Measurements from ENCODE around the gene ADAT1. TPM values are rescaled to one million over a fixed set of nuclear protein-coding genes. Genes with fewer than 3 reads are reported as not detected.

The ADAT1 gene
- total and polyA plus RNA-seq, 2 of the 13 experiments (the other 11 are each of a cell fraction or from before 2014, with no cell fraction given), result 18.4 to 40.8 TPM

DNA sequence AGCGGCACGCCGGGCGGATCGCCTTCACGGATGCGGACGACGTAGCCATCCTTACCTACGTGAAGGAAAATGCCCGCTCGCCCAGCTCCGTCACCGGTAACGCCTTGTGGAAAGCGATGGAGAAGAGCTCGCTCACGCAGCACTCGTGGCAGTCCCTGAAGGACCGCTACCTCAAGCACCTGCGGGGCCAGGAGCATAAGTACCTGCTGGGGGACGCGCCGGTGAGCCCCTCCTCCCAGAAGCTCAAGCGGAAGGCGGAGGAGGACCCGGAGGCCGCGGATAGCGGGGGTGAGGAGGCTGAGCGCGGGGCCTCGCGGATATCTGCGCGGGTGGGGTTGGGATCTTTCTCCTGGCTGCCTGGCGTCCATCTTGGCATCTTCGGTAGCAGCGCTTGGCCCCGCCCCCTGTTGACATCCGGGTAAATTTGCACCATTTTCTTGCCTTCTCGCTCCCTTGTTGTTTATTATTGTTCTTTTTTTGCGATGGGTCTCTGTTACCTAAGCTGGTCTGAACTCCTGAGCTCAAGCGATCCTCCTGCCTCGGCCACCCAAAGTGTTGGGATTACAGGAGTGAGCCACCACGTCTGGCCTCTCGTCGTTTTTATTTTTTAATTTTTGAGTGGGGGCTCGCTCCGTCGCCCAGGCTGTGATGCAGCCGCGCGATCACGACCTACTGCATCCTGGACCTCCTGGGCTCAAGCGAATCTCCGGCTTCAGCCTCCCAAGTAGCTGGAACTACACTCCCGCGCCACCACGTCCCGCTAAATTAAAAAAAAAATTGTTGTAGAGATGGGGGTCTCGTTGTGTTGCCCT lies 25.4 kb upstream of the ADAT1 start (continued):
- TF ChIP-seq ZNF354B (CRISPR knock-in tag; IDR thresholded peaks at IDR 0.05), result no peak
- TF ChIP-seq KMT2B (CRISPR knock-in tag; IDR thresholded peaks at IDR 0.05), result peak; percentile 79
- no peak for TF ChIP-seq RBM22 (optimal IDR thresholded peaks at IDR 0.05; ENCODE audit: low read length)
- no peak for TF ChIP-seq KDM4B (CRISPR knock-in tag; IDR thresholded peaks at IDR 0.05)
- TF ChIP-seq KLF6 (CRISPR knock-in tag; IDR thresholded peaks at IDR 0.05), result peak; percentile 22; the same call in 1 of the 2 replicates
- TF ChIP-seq IKZF4 (CRISPR knock-in tag; IDR thresholded peaks at IDR 0.05; ENCODE audit: borderline replicate concordance, low read depth, not compliant biosample characterization), result no peak
- no peak for TF ChIP-seq TCF7 (IDR thresholded peaks at IDR 0.05; ENCODE audit: low read depth)
- TF ChIP-seq CEBPG (CRISPR knock-in tag; IDR thresholded peaks at IDR 0.05), result 0 out of 2 replicates have a peak, but pooled peaks have one; percentile 12
- peak; percentile 61; the same call in 1 of the 2 replicates for TF ChIP-seq MTF2 (CRISPR knock-in tag; IDR thresholded peaks at IDR 0.05; ENCODE audit: borderline replicate concordance)
- peak; percentile 15 for TF ChIP-seq ASH2L (IDR thresholded peaks at IDR 0.05; ENCODE audit: insufficient read length, low read depth, low read length)
- 0 out of 2 replicates have a peak, but pooled peaks have one; percentile 7 for TF ChIP-seq ZNF546 (CRISPR knock-in tag; conservative IDR thresholded peaks at IDR 0.05)
- no peak for TF ChIP-seq SMARCE1 (IDR thresholded peaks at IDR 0.05; ENCODE audit: borderline replicate concordance)
- TF ChIP-seq GATAD2A (CRISPR knock-in tag; IDR thresholded peaks at IDR 0.05), result peak; percentile 54
- no peak for TF ChIP-seq RFX1 (IDR thresholded peaks at IDR 0.05)
- no peak for TF ChIP-seq ZNF230 (CRISPR knock-in tag; IDR thresholded peaks at IDR 0.05)
- no peak for TF ChIP-seq LCORL (IDR thresholded peaks at IDR 0.05)
- TF ChIP-seq LCORL (CRISPR knock-in tag; IDR thresholded peaks at IDR 0.05), result no peak; the same call in 1 of the 2 replicates
- no peak for TF ChIP-seq ZNF337 (CRISPR knock-in tag; IDR thresholded peaks at IDR 0.05; ENCODE audit: borderline replicate concordance, low read depth)
- no peak for TF ChIP-seq ZNF138 (CRISPR knock-in tag; IDR thresholded peaks at IDR 0.05; ENCODE audit: low read depth)
- TF ChIP-seq TOE1 (CRISPR knock-in tag; IDR thresholded peaks at IDR 0.05), result no peak
- TF ChIP-seq KDM5B (CRISPR knock-in tag; IDR thresholded peaks at IDR 0.05; ENCODE audit: borderline replicate concordance), result no peak; the same call in none of the 2 replicates
- no peak; the same call in 1 of the 2 replicates for TF ChIP-seq STAT5B (CRISPR knock-in tag; IDR thresholded peaks at IDR 0.05)
- TF ChIP-seq NR2C2 (CRISPR knock-in tag; IDR thresholded peaks at IDR 0.05; ENCODE audit: borderline replicate concordance), result no peak
- TF ChIP-seq, protein P1, sequence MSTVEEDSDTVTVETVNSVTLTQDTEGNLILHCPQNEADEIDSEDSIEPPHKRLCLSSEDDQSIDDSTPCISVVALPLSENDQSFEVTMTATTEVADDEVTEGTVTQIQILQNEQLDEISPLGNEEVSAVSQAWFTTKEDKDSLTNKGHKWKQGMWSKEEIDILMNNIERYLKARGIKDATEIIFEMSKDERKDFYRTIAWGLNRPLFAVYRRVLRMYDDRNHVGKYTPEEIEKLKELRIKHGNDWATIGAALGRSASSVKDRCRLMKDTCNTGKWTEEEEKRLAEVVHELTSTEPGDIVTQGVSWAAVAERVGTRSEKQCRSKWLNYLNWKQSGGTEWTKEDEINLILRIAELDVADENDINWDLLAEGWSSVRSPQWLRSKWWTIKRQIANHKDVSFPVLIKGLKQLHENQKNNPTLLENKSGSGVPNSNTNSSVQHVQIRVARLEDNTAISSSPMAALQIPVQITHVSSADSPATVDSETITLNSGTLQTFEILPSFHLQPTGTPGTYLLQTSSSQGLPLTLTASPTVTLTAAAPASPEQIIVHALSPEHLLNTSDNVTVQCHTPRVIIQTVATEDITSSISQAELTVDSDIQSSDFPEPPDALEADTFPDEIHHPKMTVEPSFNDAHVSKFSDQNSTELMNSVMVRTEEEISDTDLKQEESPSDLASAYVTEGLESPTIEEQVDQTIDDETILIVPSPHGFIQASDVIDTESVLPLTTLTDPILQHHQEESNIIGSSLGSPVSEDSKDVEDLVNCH (CRISPR knock-in tag; IDR thresholded peaks at IDR 0.05), result peak; percentile 96; the same call in 1 of the 2 replicates
- TF ChIP-seq RAD21 (CRISPR knock-in tag; IDR thresholded peaks at IDR 0.05), result no peak
- TF ChIP-seq, protein P2, sequence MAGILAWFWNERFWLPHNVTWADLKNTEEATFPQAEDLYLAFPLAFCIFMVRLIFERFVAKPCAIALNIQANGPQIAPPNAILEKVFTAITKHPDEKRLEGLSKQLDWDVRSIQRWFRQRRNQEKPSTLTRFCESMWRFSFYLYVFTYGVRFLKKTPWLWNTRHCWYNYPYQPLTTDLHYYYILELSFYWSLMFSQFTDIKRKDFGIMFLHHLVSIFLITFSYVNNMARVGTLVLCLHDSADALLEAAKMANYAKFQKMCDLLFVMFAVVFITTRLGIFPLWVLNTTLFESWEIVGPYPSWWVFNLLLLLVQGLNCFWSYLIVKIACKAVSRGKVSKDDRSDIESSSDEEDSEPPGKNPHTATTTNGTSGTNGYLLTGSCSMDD (CRISPR knock-in tag; IDR thresholded peaks at IDR 0.05), result no peak; the same call in 1 of the 2 replicates
- TF ChIP-seq, protein P3, sequence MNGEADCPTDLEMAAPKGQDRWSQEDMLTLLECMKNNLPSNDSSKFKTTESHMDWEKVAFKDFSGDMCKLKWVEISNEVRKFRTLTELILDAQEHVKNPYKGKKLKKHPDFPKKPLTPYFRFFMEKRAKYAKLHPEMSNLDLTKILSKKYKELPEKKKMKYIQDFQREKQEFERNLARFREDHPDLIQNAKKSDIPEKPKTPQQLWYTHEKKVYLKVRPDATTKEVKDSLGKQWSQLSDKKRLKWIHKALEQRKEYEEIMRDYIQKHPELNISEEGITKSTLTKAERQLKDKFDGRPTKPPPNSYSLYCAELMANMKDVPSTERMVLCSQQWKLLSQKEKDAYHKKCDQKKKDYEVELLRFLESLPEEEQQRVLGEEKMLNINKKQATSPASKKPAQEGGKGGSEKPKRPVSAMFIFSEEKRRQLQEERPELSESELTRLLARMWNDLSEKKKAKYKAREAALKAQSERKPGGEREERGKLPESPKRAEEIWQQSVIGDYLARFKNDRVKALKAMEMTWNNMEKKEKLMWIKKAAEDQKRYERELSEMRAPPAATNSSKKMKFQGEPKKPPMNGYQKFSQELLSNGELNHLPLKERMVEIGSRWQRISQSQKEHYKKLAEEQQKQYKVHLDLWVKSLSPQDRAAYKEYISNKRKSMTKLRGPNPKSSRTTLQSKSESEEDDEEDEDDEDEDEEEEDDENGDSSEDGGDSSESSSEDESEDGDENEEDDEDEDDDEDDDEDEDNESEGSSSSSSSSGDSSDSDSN (CRISPR knock-in tag; IDR thresholded peaks at IDR 0.05), result peak; percentile 85; the same call in 1 of the 2 replicates
